ENCODE data around the gene SEMA6D. TPM values are rescaled to one million over a fixed set of nuclear protein-coding genes. Genes with fewer than 3 reads are reported as not detected.

SEMA6D gene
- total and polyA plus RNA-seq, 2 donors (not counting 1 experiment from before 2014, with no cell fraction given) = 2.4 to 13.4 TPM

GRCh38 chr15:47813748-47814384, 96.6 kb downstream of the SEMA6D start:
- Histone ChIP-seq H2AFZ (ENCODE audit: low read length) (no peak overlapping the region), H3K4me2 (ENCODE audit: extremely low read depth, insufficient read depth, low read length) (no peak overlapping the region), H3K4me3 (replicated peaks in 1 of 4; ENCODE audit: control extremely low read depth in 1 of 4, insufficient read depth in 1 of 4, low read depth in 3 of 4, low read length in 4 of 4) (no peak overlapping the region), H3K27ac (ENCODE audit: insufficient read depth, low read length) (no peak overlapping the region), H3K4me1 (ENCODE audit: control insufficient read depth, extremely low read depth, insufficient read depth, low read length) (peaks cover 2% of the 10 kb centered on the region), H3K9me3 (ENCODE audit: control insufficient read depth, insufficient read depth, low read depth, low read length) (no peaks in the 10 kb centered on the region), H4K20me1 (ENCODE audit: control insufficient read depth, extremely low read depth, insufficient read depth, low read length) (no peaks in the 10 kb centered on the region), H3K36me3 (ENCODE audit: control insufficient read depth, insufficient read depth, low read length) (no peaks in the 10 kb centered on the region), H3K27me3 (ENCODE audit: control insufficient read depth, insufficient read depth, low read length) (no peaks in the 10 kb centered on the region), H3K9ac (ENCODE audit: insufficient read depth, low read length) (no peak overlapping the region), H3K79me2 (ENCODE audit: control insufficient read depth, insufficient read depth, low read length) (no peaks in the 10 kb centered on the region)
- no peak for DNase-seq (ENCODE audit: low read depth in 2 of 2)
- no peak for TF ChIP-seq EZH2 (IDR thresholded peaks at IDR 0.05; ENCODE audit: low read length, missing control alignments)

- H4K20me1 ChIP-seq (ENCODE audit: control insufficient read depth, extremely low read depth, insufficient read depth, low read length) = no peaks in the 10 kb centered on the region
- TF ChIP-seq CTCF (conservative IDR thresholded peaks at IDR 0.05 in 1 of 2, IDR thresholded peaks at IDR 0.05 in 1 of 2; ENCODE audit: low read depth in 1 of 2, low read length in 2 of 2) (no peak), EZH2 (IDR thresholded peaks at IDR 0.05; ENCODE audit: low read length, missing control alignments) (no peak)
- H3K9me3 ChIP-seq (ENCODE audit: control insufficient read depth, insufficient read depth, low read depth, low read length) = no peaks in the 10 kb centered on the region
- no peaks in the 10 kb centered on the region for H3K27me3 ChIP-seq (ENCODE audit: control insufficient read depth, insufficient read depth, low read length)
- H3K9ac ChIP-seq (ENCODE audit: insufficient read depth, low read length) = no peak overlapping the region
- no peaks in the 10 kb centered on the region for H3K79me2 ChIP-seq (ENCODE audit: control insufficient read depth, insufficient read depth, low read length)
- no peak overlapping the region for H2AFZ ChIP-seq (ENCODE audit: low read length)
- no peaks in the 10 kb centered on the region for H3K36me3 ChIP-seq (ENCODE audit: control insufficient read depth, insufficient read depth, low read length)
- H3K4me3 ChIP-seq (replicated peaks in 1 of 4; ENCODE audit: control extremely low read depth in 1 of 4, insufficient read depth in 1 of 4, low read depth in 3 of 4, low read length in 4 of 4) = no peak overlapping the region
- no peak overlapping the region for H3K4me2 ChIP-seq (ENCODE audit: extremely low read depth, insufficient read depth, low read length)
- DNase-seq (ENCODE audit: low read depth in 2 of 2) = no peak
- H3K4me1 ChIP-seq (ENCODE audit: control insufficient read depth, extremely low read depth, insufficient read depth, low read length) = peaks cover 2% of the 10 kb centered on the region
- H3K27ac ChIP-seq (ENCODE audit: insufficient read depth, low read length) = no peak overlapping the region
Measured at GRCh38 chr15:47814620-47815019, 97.3 kb downstream of the SEMA6D start.

- Histone ChIP-seq H2AFZ (ENCODE audit: low read length) (no peak overlapping the region), H3K27ac (ENCODE audit: insufficient read depth, low read length) (no peak overlapping the region), H3K4me3 (replicated peaks in 1 of 4; ENCODE audit: control extremely low read depth in 1 of 4, insufficient read depth in 1 of 4, low read depth in 3 of 4, low read length in 4 of 4) (no peak overlapping the region), H3K79me2 (ENCODE audit: control insufficient read depth, insufficient read depth, low read length) (no peaks in the 10 kb centered on the region), H4K20me1 (ENCODE audit: control insufficient read depth, extremely low read depth, insufficient read depth, low read length) (no peaks in the 10 kb centered on the region), H3K4me2 (ENCODE audit: extremely low read depth, insufficient read depth, low read length) (no peak overlapping the region), H3K4me1 (ENCODE audit: control insufficient read depth, extremely low read depth, insufficient read depth, low read length) (peaks cover 10% of the 10 kb centered on the region), H3K9ac (ENCODE audit: insufficient read depth, low read length) (no peak overlapping the region), H3K9me3 (ENCODE audit: control insufficient read depth, insufficient read depth, low read depth, low read length) (no peaks in the 10 kb centered on the region), H3K27me3 (ENCODE audit: control insufficient read depth, insufficient read depth, low read length) (no peaks in the 10 kb centered on the region), H3K36me3 (ENCODE audit: control insufficient read depth, insufficient read depth, low read length) (no peaks in the 10 kb centered on the region)
- no peak for DNase-seq (ENCODE audit: low read depth in 2 of 2)
- TF ChIP-seq EZH2 (IDR thresholded peaks at IDR 0.05; ENCODE audit: low read length, missing control alignments) (no peak), CTCF (conservative IDR thresholded peaks at IDR 0.05 in 1 of 2, IDR thresholded peaks at IDR 0.05 in 1 of 2; ENCODE audit: low read depth in 1 of 2, low read length in 2 of 2) (no peak)
Measured at GRCh38 chr15:47817969-47818548, 100.8 kb downstream of the SEMA6D start.
